ENCODE results near the gene CDK12.

DNA sequence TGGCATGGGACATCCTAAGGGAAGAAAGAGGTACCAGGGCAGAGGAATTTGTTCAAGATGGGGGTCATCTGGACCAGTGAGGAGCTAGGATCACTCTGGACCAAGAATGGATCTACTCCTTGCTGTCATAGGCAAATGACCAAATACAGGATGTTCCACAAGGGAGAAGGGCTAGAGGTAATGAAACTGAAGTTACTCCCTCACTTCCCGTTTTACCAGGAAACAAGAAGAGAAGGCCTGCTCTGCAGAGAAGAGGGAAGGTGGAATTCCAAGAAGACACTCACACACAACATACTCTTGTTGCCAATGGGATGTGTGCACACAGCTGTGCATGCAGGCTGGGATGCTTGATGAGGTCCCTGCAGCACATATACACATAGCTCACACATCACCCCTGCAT is 107.8 kb downstream of the CDK12 start:
- no peak for TF ChIP-seq EZH2phosphoT487 (IDR thresholded peaks at IDR 0.05; ENCODE audit: borderline replicate concordance)
- TF ChIP-seq, protein P1, sequence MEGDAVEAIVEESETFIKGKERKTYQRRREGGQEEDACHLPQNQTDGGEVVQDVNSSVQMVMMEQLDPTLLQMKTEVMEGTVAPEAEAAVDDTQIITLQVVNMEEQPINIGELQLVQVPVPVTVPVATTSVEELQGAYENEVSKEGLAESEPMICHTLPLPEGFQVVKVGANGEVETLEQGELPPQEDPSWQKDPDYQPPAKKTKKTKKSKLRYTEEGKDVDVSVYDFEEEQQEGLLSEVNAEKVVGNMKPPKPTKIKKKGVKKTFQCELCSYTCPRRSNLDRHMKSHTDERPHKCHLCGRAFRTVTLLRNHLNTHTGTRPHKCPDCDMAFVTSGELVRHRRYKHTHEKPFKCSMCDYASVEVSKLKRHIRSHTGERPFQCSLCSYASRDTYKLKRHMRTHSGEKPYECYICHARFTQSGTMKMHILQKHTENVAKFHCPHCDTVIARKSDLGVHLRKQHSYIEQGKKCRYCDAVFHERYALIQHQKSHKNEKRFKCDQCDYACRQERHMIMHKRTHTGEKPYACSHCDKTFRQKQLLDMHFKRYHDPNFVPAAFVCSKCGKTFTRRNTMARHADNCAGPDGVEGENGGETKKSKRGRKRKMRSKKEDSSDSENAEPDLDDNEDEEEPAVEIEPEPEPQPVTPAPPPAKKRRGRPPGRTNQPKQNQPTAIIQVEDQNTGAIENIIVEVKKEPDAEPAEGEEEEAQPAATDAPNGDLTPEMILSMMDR (conservative IDR thresholded peaks at IDR 0.05; ENCODE audit: low read length) = no peak
